Measurements from ENCODE around the gene TEDC2.

GRCh38 chr16:2443555-2443954 lies 16.4 kb upstream of the TEDC2 start:
- TF ChIP-seq CTCF (IDR thresholded peaks at IDR 0.05) (no peak), ZFX (IDR thresholded peaks at IDR 0.05; ENCODE audit: borderline replicate concordance) (no peak)

Data from 22Rv1 (cell line).